ENCODE results near the gene NEURL3.

- no peak for TF ChIP-seq CTCF (IDR thresholded peaks at IDR 0.05)
- TF ChIP-seq EZH2 (IDR thresholded peaks at IDR 0.05; ENCODE audit: borderline replicate concordance, insufficient read depth, low read depth, low read length, poor library complexity, severe bottlenecking), result no peak
Observed at GRCh38 chr2:96470109-96470508, 35.0 kb downstream of the NEURL3 start.

All from B cell (primary cell).